Activated naive CD8-positive, alpha-beta T cell (primary cell): Measurements from ENCODE around the gene GOLT1A.

Experiments
- H3K27ac Mint-ChIP-seq: one replicate; pipeline ENCODE4 v1.8.0; 2021; ENCODE audit warnings: mixed read lengths
- H3K27me3 Mint-ChIP-seq: one replicate; pipeline ENCODE4 v1.8.0; 2021; ENCODE audit warnings: mixed read lengths
- H3K36me3 Mint-ChIP-seq: one replicate; pipeline ENCODE4 v1.8.0; 2021; ENCODE audit warnings: mixed read lengths
- H3K4me1 Mint-ChIP-seq: one replicate; pipeline ENCODE4 v1.8.0; 2021; ENCODE audit warnings: low read depth, mixed read lengths
- H3K4me3 Mint-ChIP-seq: one replicate; pipeline ENCODE4 v1.8.0; 2021; ENCODE audit warnings: mild to moderate bottlenecking, mixed read lengths
- H3K9me3 Mint-ChIP-seq: one replicate; pipeline ENCODE4 v1.8.0; 2021; ENCODE audit warnings: low read depth, mixed read lengths

The GOLT1A gene

DNA sequence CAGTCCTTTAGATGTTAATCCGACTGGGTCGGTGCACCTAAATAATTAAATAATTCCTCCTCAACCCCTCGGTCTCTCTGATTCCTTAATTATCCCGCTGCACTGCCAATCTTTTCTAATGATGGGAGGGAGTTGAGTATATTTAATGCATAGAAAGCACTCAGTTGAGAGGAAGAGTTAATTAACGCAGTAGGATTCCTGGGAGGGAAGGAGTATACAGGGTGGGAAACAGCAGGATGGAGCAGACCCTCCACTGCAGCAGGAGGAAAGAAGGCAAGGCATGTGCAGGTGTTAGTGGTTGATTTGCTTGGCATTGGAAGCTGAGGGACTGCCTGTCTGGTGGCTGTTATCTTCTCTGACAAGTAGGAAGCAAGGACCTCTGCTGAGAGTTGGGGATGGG is 37.7 kb downstream of the GOLT1A start:
- peaks cover 9% of the 10 kb centered on the region for H3K9me3 Mint-ChIP-seq
- H3K27me3 Mint-ChIP-seq = no peaks in the 10 kb centered on the region
- peaks cover 9% of the 10 kb centered on the region for H3K36me3 Mint-ChIP-seq
- H3K4me3 Mint-ChIP-seq = no peak overlapping the region
- no peaks in the 10 kb centered on the region for H3K4me1 Mint-ChIP-seq
- H3K27ac Mint-ChIP-seq = no peak overlapping the region

DNA sequence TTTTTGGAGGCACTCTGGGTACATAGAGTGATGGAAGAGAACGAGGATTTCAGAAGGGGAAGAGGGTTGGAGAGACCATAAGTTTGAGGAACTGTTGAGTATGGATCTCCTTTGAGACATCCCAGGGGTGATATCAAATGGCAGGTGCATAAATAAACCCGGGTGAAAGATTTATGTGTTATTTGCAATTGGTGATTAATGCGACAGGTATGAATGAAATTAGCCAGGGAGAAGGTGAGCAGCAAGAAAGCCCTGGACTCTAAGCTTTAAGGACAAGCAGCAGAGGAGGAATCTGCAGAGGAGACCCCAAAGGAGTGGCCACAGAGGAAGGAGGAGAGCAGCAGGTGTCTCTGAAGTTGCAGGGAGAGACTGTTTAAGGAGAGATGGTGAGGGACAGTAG is 38.8 kb downstream of the GOLT1A start:
- Mint-ChIP-seq H3K36me3 (peaks cover 13% of the 10 kb centered on the region), H3K4me1 (no peaks in the 10 kb centered on the region), H3K9me3 (peaks cover 16% of the 10 kb centered on the region), H3K4me3 (no peak overlapping the region), H3K27me3 (no peaks in the 10 kb centered on the region), H3K27ac (no peak overlapping the region)

DNA sequence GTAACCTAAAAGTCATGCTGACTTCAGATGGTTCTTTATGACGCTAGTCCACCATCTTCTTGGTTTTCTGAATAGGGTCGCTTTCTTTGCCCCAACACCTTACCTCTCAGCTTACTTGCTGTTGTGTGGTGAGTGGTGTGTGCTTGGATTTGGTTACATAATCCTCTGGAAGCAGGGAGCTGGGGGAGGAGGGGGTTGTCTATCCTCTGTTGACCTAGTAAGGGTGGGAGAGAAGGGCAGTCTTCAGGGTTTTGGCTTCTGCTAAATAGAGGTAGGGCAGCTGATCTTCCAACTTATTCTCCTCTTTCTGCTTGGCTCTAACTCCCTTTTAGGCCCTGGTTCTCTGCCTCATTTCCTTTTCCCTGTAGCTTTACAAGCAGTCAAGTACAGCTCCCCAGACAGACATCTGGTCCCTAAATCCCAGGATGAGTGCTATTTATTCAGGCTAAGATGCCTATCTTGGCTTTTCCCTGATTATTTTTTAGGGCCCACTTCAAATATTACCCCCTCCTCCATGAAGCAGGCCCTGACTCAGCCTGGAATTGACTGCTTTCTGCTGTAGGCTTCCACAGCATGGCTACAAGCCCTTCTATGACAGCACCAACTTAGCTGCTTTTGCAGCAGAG is 41.3 kb downstream of the GOLT1A start:
- no peaks in the 10 kb centered on the region for H3K4me1 Mint-ChIP-seq
- H3K9me3 Mint-ChIP-seq = peaks cover 20% of the 10 kb centered on the region
- H3K27ac Mint-ChIP-seq = no peak overlapping the region
- H3K4me3 Mint-ChIP-seq = no peak overlapping the region
- no peaks in the 10 kb centered on the region for H3K27me3 Mint-ChIP-seq
- peaks cover 17% of the 10 kb centered on the region for H3K36me3 Mint-ChIP-seq

DNA sequence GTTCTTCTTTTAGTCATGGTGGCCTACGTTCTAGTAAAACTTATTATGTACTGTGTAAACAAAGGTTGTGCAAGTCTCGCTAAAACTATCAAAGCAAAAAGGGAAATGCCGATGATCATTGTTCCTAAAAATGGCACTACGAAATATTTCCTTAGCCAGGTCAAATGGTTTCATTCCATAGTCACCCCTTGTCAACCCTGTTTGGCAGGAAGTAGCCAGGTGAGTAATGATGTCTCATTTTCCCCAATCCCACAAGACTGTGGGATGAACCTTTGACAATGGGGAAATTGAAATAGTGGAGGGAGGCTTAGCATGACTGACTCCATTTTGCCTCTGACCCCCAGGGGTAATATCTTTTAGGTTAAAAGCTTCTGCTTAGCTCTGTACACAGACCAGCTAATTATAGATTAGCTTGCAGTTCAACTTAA is 42.0 kb downstream of the GOLT1A start:
- Mint-ChIP-seq H3K4me1 (no peaks in the 10 kb centered on the region), H3K27ac (no peak overlapping the region)

DNA sequence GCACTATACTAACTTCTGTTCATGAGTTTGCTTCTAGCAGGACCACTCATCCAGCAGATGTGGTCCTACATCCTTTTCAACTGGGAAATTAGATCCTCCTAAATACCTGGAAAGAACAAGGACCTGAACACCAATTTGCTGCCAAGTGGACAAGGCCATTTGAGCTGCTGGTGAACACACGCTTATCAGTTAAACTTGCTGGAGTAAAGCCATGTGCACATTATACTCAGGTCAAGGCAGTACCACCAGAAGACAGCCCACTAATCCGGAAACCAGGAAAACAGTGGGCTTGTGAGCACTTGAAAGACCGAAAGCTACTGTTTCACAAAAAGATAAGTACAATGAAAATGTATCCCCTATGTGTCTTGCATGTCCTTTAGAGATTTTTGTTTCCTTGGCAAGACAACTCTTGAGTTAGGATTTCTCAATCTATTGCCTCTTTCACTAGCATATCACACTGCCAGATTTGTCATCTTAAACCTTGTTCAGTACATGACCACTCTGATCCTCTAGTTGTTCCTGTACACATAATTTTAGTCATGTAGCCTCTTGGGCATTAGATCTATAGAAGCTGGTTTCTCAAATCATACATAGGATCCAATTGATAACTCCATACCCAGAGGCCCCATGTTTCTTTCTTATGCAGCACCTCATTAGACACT is 43.2 kb downstream of the GOLT1A start:
- Mint-ChIP-seq H3K27ac (no peak overlapping the region), H3K36me3 (peaks cover 19% of the 10 kb centered on the region), H3K4me1 (no peaks in the 10 kb centered on the region), H3K9me3 (peaks cover 23% of the 10 kb centered on the region), H3K27me3 (no peaks in the 10 kb centered on the region), H3K4me3 (no peak overlapping the region)

More for the DNA sequence above, 42.0 kb downstream of the GOLT1A start:
- Mint-ChIP-seq H3K27me3 (no peaks in the 10 kb centered on the region), H3K9me3 (peaks cover 23% of the 10 kb centered on the region), H3K4me3 (no peak overlapping the region), H3K36me3 (peaks cover 19% of the 10 kb centered on the region)

DNA sequence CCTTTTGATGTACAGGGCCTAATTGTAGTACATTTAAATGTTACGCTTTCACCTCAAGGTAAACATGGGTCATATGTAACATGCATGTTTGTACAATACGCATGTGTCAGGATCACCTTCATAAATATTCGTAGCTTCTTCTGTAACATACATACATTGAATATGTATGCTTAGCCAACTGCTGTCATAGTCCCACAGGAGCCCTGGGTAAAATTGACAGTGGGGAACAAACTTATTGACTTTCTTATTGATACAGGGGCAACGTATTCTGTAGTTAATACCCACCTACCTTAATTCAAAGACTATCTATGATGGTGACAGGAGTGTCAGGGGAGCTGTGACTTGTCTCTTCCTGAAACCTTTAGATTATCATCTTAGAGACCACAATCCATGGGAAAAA is 43.9 kb downstream of the GOLT1A start:
- H3K9me3 Mint-ChIP-seq = peaks cover 23% of the 10 kb centered on the region
- H3K36me3 Mint-ChIP-seq = peaks cover 19% of the 10 kb centered on the region
- no peak overlapping the region for H3K4me3 Mint-ChIP-seq
- H3K27me3 Mint-ChIP-seq = peaks cover 3% of the 10 kb centered on the region
- no peak overlapping the region for H3K27ac Mint-ChIP-seq
- H3K4me1 Mint-ChIP-seq = no peaks in the 10 kb centered on the region

DNA sequence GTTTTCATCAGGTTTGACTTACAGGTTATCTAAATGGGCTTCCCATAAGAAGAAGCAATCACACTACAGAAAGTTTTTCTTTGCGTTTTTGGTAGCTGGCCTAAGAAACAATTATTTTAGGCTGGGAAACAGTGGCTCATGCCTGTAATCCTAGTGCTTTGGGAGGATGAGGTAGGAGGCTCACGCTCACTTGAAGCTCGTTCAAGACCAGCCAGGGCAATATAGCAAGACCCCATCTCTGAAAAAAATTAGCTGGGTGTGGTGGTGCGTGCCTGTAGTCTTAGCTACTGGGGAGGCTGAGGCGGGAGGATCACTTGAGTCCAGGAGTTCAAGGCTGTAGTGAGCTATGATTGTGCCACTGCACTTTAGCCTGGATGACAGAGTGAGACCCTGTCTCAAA is 46.1 kb downstream of the GOLT1A start:
- Mint-ChIP-seq H3K27me3 (peaks cover 3% of the 10 kb centered on the region), H3K27ac (no peak overlapping the region), H3K9me3 (peaks cover 23% of the 10 kb centered on the region), H3K4me1 (no peaks in the 10 kb centered on the region), H3K36me3 (peaks cover 14% of the 10 kb centered on the region), H3K4me3 (no peak overlapping the region)

DNA sequence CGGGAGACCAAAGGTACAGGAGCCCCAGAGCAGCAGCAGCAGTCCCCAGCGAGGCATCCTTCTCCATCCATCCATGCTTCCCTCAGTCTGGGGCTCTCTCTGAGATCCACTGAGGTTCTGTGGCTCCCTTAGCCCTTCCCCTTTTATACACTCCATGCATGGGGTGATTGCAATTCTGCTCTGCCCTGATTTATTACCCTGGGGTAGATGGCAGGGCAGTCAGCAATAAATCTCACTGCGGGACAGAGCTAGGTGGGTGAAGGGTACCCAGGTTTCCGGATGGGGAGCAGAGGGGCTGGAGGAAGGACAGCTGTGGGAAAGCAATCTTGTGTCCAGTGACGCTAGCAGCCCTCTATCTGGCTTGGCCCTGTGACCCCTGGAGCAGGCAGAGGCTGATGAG is 47.6 kb downstream of the GOLT1A start, which contains the start of gene REN:
TSS of gene REN (minus strand) at position 119 of the 400 bp plus-strand sequence. CDS start at position 75, 44 bp downstream.
- Mint-ChIP-seq H3K27me3 (peaks cover 4% of the 10 kb centered on the region), H3K9me3 (peaks cover 14% of the 10 kb centered on the region), H3K27ac (no peak within 1 kb of the TSS), H3K36me3 (peaks cover 10% of the 10 kb centered on the region), H3K4me1 (no peaks in the 10 kb centered on the region), H3K4me3 (no peak within 1 kb of the TSS)

DNA sequence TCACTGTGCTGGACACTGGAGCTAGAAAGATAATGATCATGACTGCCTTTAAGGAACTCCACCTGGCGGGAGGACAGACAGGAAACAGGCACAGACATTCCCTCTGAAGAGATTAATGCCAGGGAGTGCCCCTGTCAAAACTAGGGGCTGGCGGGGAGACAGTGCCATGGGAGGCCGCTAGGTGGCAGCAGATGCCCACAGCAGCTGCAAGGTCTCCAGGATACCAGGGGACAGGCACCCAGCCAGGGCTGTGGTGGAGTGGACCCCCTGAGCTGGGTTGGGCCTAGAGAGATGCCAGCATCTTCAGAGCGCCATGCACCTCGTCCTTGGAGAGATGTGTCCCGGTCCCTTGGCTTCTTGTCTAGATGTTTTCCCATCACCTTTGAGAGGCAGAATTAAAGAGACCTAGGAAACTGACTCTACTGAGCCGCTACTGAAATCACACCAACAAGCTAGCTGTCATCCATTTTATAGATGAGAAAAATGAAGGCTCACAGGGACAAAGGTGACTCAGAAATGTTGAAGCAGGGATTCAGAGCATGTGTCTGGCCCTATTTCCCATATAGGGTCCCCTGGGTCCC is 51.2 kb downstream of the GOLT1A start:
- Mint-ChIP-seq H3K4me3 (no peak overlapping the region), H3K9me3 (peaks cover 4% of the 10 kb centered on the region), H3K27ac (no peak overlapping the region), H3K4me1 (no peaks in the 10 kb centered on the region), H3K36me3 (peaks cover 2% of the 10 kb centered on the region), H3K27me3 (peaks cover 4% of the 10 kb centered on the region)

DNA sequence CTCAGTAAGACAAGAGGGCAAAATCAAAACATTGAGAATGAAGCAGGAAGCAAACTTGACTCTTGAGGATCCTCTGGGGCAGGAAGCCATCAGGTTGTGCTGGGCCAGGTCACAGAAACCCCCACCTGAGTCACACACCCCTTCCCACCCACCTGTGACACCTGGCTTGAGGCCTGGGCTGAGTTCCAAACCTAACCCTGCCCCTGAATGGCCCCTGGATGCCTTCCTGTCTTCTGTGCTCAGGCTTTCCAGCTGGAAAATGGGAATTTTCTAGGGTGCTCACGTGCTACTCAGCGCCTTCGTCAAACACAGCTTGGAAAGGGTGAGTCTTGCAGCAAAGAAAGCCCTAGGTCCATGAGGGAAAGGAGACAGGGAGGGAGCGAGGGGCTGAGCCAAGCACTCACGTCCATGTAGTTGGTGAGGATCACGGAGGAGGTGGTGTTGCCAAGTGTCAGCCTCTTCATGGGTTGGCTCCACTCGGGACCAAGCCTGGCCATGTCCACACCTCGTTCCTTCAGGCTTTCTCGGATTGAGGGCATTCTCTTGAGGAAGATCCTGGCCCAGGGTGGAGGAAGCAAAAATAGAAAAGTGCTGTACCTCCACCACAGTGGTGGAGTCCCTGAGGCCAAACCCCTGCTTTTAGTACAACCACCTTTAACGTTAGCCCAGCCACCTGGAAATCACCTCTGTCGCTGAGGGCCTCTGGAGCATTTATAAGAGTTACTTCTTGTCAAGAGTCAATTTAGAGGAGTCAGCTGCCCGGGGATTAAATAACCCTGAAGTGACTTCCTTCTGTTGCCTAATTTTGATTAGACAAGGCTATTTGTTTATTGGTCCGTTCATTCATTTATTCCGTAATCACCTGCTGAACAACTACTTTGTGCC is 51.9 kb downstream of the GOLT1A start:
- no peaks in the 10 kb centered on the region for H3K36me3 Mint-ChIP-seq

DNA sequence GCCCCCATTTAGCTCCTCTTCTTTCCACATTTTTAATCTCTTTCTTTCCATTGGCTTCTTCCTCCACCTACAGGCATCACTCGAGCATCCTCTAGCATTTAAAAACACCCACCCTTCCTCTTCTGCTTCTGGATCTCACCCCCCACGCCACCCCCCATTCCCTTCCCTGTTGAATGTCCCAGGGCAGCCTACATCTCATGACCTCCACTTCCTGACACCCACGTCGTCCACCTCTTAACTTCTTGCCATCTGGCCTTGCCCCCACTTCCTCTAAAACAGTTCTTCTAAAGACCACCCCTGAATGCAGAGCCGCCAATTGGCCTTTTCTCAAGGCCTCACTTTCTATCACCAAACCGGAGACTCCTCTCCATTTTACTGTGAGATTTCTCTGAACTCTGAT is 55.8 kb downstream of the GOLT1A start:
- H3K27ac Mint-ChIP-seq = no peak overlapping the region
- no peaks in the 10 kb centered on the region for H3K9me3 Mint-ChIP-seq
- H3K4me3 Mint-ChIP-seq = no peak overlapping the region
- peaks cover 2% of the 10 kb centered on the region for H3K27me3 Mint-ChIP-seq
- no peaks in the 10 kb centered on the region for H3K4me1 Mint-ChIP-seq
- no peaks in the 10 kb centered on the region for H3K36me3 Mint-ChIP-seq

More for the DNA sequence above, 51.9 kb downstream of the GOLT1A start:
- Mint-ChIP-seq H3K4me1 (no peaks in the 10 kb centered on the region), H3K4me3 (no peak overlapping the region), H3K27ac (no peak overlapping the region), H3K27me3 (peaks cover 4% of the 10 kb centered on the region), H3K9me3 (no peaks in the 10 kb centered on the region)

DNA sequence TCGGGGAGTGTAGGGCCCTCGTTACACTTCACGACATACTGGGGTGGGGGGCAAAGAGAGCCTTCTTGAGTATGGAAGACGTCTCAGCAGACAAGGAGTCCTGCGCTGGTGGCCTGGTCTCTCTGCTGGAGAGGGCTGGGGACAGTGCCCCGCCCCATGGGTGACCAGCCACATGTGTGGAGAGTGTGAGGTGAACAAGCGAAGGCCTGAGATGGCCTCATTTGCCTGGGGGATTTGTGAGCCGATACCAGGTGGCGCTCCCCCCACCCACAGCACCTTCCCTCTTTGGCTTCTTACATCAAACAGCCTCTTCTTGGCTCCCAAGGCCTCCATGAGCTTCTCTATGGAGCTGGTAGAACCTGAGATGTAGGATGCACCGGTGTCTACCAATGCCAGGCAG is 57.9 kb downstream of the GOLT1A start:
- H3K4me3 Mint-ChIP-seq = no peak overlapping the region
- H3K27ac Mint-ChIP-seq = no peak overlapping the region
- H3K36me3 Mint-ChIP-seq = no peaks in the 10 kb centered on the region
- H3K27me3 Mint-ChIP-seq = no peaks in the 10 kb centered on the region
- no peaks in the 10 kb centered on the region for H3K4me1 Mint-ChIP-seq
- no peaks in the 10 kb centered on the region for H3K9me3 Mint-ChIP-seq

DNA sequence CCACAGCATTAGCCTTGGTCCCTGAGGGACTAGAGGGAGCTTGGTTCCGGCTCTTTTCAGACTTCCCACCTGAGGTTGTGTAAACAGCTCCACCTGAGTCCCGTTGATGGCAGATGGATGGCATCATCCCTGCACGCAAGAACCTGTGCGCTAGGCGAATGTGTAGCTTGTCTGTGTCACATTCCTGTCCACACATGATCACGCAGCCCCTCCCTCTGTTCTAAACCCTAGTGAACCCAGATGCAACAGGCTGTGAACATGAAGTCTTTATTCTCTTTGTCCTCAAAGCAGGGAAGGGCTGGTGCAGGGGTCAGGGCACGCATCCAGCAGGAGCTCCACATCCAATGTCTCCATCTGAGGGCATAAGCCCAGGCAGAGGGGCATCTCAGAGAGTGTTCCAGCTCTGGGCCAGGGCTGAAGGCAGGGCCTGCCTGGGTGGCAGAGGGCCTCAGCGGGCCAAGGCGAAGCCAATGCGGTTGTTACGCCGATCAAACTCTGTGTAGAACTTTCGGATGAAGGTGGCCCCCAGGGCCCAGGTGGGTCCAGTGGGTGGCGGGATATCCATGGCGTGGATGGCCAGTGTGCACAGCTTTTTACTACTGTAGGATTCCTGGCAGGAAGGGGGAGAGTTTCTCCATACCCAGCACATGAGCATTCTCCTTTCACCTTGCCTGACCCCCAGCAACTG is 59.1 kb downstream of the GOLT1A start:
- Mint-ChIP-seq H3K27me3 (no peaks in the 10 kb centered on the region), H3K4me3 (no peak overlapping the region), H3K4me1 (peaks cover 4% of the 10 kb centered on the region), H3K36me3 (no peaks in the 10 kb centered on the region), H3K27ac (no peak overlapping the region), H3K9me3 (no peaks in the 10 kb centered on the region)

DNA sequence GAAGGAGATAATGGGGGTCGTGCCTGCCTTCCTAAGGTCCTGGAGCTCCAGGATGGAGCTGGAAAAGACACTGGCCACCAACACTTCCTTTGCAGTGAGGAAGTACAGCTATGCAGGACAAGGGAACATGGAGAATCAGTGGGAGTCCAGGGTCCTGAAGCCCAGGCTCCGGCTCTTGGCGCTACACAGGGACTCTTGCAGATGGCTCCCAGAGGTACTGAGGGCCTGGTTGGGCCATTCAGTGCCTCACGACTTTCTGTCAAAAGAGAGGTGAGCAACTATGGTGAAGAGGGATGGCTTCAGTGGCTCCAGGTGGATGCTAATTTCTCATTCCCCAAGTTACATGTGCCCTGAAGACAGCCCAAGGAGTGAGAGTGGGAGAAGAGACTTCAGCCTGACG is 60.1 kb downstream of the GOLT1A start:
- H3K4me3 Mint-ChIP-seq = peak overlapping the region; percentile 20
- H3K27me3 Mint-ChIP-seq = no peaks in the 10 kb centered on the region
- H3K4me1 Mint-ChIP-seq = peaks cover 4% of the 10 kb centered on the region
- H3K27ac Mint-ChIP-seq = no peak overlapping the region
- H3K36me3 Mint-ChIP-seq = no peaks in the 10 kb centered on the region
- no peaks in the 10 kb centered on the region for H3K9me3 Mint-ChIP-seq
